Measurements from ENCODE around the gene DCLK3. TPM values are rescaled to one million over a fixed set of nuclear protein-coding genes. Genes with fewer than 3 reads are reported as not detected.

DCLK3 gene
- total RNA-seq, 1 experiment from 2014 or later, result 1.4 TPM

DNA sequence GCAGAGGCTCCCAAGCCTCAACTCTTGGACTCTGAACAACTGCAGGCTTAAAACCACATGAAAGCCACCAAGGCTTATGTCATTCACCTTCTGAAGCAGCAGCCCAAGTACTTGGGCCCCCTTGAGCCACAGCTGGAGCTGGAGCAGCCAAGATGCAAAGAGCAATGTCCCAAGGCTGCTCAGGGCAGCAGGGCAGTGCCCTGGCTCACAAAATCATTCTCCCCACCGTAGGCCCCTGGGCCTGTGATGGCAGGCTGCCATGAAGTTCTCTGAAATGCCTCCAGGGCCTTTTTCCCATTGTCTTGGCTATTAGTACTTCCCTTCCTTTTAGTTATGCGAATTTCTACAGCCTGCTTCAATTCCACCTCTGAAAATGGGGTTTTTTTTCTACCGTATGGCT is 83.4 kb downstream of the DCLK3 start:
- H3K79me2 ChIP-seq (ENCODE audit: insufficient read depth, low read length), result no peaks in the 10 kb centered on the region
- no peak overlapping the region for H3K9ac ChIP-seq (ENCODE audit: extremely low read depth, insufficient read length, low read length)
- Mint-ChIP-seq H3K4me3 (no peak overlapping the region), H3K4me1 (peaks cover 0 to 7% of the 10 kb centered on the region in 2 experiments; a peak in 1 of 4 replicates), H3K27me3 (ENCODE audit: low read depth) (no peaks in the 10 kb centered on the region), H3K9me3 (peaks cover 14 to 29% of the 10 kb centered on the region in 2 experiments), H3K27ac (no peak overlapping the region), H3K36me3 (ENCODE audit: insufficient read depth in 1 of 3, low read depth in 3 of 3) (peaks cover 0 to 16% (median 10%) of the 10 kb centered on the region in 3 experiments; a peak in 6 of 7 replicates)
- no peak overlapping the region for H3K4ac ChIP-seq (ENCODE audit: low read depth, low read length)
- H3K27me3 ChIP-seq (ENCODE audit: insufficient read depth, low read length), result no peaks in the 10 kb centered on the region
- no CpG with 5 or more reads among the region's 3 CpGs for WGBS (ENCODE audit: extremely low coverage, insufficient read length, low lambda C conversion rate)
- no peaks in the 10 kb centered on the region for H3K79me1 ChIP-seq (ENCODE audit: insufficient read depth, low read depth, low read length, poor library complexity, severe bottlenecking)
- H2BK5ac ChIP-seq (ENCODE audit: insufficient read length, low read length), result no peak overlapping the region
- H3K9me3 ChIP-seq (ENCODE audit: control insufficient read depth, low read depth, low read length), result no peaks in the 10 kb centered on the region
- H2BK15ac ChIP-seq (ENCODE audit: low read depth, low read length), result no peak overlapping the region
- no peak overlapping the region for H2BK120ac ChIP-seq (ENCODE audit: low read depth, low read length, poor library complexity, severe bottlenecking)
- H2AFZ ChIP-seq (ENCODE audit: low read length), result no peak overlapping the region
- no peak overlapping the region for H4K91ac ChIP-seq (ENCODE audit: insufficient read length, low read depth, low read length)
- H2BK12ac ChIP-seq (ENCODE audit: insufficient read length, low read depth, low read length), result no peak overlapping the region
- no peaks in the 10 kb centered on the region for H3K4me1 ChIP-seq (ENCODE audit: insufficient read depth, low read length)
- H4K8ac ChIP-seq (replicated peaks; ENCODE audit: insufficient read length, low read depth, low read length), result no peak overlapping the region
- DNase-seq, result no peak
- no peak overlapping the region for H3K14ac ChIP-seq (ENCODE audit: insufficient read depth, low read length)
- TF ChIP-seq, protein P1, sequence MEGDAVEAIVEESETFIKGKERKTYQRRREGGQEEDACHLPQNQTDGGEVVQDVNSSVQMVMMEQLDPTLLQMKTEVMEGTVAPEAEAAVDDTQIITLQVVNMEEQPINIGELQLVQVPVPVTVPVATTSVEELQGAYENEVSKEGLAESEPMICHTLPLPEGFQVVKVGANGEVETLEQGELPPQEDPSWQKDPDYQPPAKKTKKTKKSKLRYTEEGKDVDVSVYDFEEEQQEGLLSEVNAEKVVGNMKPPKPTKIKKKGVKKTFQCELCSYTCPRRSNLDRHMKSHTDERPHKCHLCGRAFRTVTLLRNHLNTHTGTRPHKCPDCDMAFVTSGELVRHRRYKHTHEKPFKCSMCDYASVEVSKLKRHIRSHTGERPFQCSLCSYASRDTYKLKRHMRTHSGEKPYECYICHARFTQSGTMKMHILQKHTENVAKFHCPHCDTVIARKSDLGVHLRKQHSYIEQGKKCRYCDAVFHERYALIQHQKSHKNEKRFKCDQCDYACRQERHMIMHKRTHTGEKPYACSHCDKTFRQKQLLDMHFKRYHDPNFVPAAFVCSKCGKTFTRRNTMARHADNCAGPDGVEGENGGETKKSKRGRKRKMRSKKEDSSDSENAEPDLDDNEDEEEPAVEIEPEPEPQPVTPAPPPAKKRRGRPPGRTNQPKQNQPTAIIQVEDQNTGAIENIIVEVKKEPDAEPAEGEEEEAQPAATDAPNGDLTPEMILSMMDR (conservative IDR thresholded peaks at IDR 0.05), result no peak
- H2AK5ac ChIP-seq (ENCODE audit: insufficient read length, low read length), result no peak overlapping the region
- H3K23ac ChIP-seq (ENCODE audit: insufficient read length, low read depth, low read length), result no peak overlapping the region
- H3K23me2 ChIP-seq (ENCODE audit: insufficient read length, low read depth, low read length, poor library complexity, severe bottlenecking), result no peaks in the 10 kb centered on the region
- no peak overlapping the region for H3T11ph ChIP-seq (ENCODE audit: low read length)
- no peak overlapping the region for H4K5ac ChIP-seq (ENCODE audit: insufficient read length, low read depth, low read length)
- H3K56ac ChIP-seq (ENCODE audit: insufficient read length, low read depth, low read length), result no peak overlapping the region
- no peak overlapping the region for H2BK20ac ChIP-seq (ENCODE audit: low read depth, low read length, poor library complexity, severe bottlenecking)
- no peak overlapping the region for H3K27ac ChIP-seq (ENCODE audit: insufficient read length, low read depth, low read length)
- H4K20me1 ChIP-seq (ENCODE audit: control insufficient read depth, insufficient read depth, insufficient read length), result no peaks in the 10 kb centered on the region
- H3K4me2 ChIP-seq (ENCODE audit: insufficient read depth, insufficient read length, low read length), result no peak overlapping the region
- no peak overlapping the region for H3K18ac ChIP-seq (ENCODE audit: insufficient read length, low read depth, low read length)

All from H9 (cell line).